Stimulated activated CD8-positive, alpha-beta memory T cell treated with anti-CD3 and anti-CD28 coated beads, Interleukin-2, amount 100 ng/mL, for 1 hour (primary cell): ENCODE results near the gene SLC25A14.

Experiments used
- DNase-seq, 2 donors: peaks; one replicate each; pipeline ENCODE4 v3.0.0-alpha.2; 2020; ENCODE audit warnings: low read depth in 2 of 2

Gene SLC25A14

GRCh38 chrX:130378024-130378669 is 38.4 kb downstream of the SLC25A14 start:
- DNase-seq = no peak

DNA sequence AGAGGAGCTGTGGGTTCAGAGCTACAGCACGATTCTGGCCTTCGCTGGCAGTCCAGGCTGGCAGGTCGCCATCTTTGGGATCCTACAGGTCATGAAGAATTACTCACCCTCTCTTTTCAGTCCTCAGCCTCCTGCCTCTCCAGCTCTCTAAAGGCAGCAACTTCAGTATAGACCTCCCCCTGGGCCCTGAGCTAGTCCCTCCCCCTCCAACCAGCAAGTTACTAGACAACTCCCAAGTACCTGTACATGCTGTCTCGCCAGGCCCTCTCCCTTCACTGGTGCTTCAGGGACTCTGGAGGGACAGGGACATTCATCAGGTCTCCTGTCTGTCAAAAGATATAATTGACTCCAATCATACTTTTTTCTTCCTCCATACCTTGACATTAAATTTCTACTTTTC is 45.8 kb downstream of the SLC25A14 start, which contains the start of gene GPR119:
Gene GPR119 (minus strand): TSS at position 155 of the 400 bp plus-strand sequence. CDS start 227 bp downstream, outside the sequence.
- no peak for DNase-seq

DNA sequence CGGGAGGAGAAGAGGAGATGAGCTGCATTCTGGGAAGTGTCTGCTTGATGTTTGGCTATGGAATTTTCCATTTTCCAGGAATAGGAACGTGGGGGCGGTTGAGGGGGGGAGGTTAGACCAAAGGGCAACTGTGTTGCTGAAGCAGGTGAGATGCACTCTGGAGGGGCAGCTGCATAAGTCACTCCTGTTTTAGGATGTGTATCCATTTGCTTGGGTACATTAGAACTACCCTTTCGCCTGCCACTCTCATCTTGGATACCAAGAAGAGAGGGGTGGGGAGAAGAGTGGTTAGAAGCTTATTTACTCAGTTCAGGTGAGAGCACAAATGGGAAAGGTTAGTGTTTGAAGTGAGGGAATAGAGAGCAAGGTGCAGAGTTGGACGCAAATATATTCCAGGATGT is 46.7 kb downstream of the SLC25A14 start:
- DNase-seq = no peak

DNA sequence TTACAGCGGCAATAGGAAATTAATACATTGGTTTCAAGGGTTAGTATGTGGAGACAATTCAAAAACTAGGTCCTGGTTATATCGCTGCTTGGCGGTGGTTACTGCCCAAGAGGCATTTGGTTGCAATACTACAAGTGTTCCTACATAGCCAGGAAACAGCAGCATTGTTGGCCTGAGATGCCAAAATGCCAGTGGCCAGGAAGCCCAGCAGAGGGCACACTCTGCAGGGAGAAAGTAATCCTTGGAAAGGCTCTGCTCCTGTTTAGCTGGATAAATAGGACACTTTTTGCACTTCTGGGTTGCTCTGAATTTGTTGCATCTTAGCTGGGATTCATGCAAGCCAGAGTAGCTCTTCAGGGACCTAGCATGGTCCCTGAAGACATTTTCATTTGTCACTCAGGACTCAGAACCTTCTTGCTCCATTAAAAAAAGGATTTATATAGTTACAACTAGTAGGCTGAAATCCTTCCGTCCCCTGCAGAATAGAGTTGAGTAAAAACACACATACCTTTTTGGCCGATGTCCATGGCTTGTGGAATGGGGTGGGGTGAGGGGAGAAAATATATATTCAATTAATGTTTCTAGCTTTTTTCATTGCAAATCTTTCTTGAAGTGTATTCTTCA is 53.8 kb downstream of the SLC25A14 start:
- no peak for DNase-seq

GRCh38 chrX:130395341-130395740 is 55.6 kb downstream of the SLC25A14 start:
- no peak for DNase-seq

DNA sequence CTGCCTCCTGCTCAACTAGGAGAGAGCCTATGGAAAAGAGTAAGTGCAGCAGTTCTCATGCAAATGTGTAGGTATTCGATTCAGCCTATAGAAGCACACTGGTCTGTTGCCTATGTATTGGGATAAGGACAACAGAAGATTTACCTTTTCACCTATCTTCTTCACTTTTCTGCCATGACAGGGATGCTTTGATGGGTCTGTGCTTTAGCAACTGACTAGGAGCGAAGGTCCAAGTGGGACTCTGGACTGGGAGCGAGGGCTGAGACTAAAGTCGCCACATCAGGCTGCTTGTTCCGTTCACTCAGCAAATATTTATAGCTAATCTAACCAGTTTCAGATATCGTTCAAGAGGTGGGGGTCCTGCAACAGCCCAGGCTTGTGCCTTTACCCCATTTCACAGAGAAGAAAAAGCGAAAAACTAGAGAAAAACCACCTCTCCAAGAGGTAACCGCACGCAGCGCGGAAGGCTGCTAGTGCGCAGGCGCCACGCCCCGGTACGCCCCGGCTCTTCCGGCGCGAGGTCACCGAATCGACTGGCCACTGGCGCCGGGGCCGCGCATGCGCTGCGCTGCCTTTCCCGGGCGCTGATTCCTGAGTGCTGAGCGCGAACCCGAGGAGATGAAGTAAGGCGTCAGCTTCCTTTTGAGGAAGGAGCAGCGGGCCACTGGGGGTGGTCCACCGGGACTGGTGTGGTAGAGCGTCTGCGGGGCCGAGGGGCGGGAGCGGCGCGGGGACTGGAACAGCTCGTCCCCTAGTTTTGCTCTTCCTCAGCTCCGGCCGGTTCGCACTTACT is 61.9 kb downstream of the SLC25A14 start, which contains the start of gene RBMX2:
Gene RBMX2 (plus strand): TSS at position 573 of the 793 bp plus-strand sequence. CDS start 46 bp downstream, at position 619.
- DNase-seq = peak; percentile 34 to 36

DNA sequence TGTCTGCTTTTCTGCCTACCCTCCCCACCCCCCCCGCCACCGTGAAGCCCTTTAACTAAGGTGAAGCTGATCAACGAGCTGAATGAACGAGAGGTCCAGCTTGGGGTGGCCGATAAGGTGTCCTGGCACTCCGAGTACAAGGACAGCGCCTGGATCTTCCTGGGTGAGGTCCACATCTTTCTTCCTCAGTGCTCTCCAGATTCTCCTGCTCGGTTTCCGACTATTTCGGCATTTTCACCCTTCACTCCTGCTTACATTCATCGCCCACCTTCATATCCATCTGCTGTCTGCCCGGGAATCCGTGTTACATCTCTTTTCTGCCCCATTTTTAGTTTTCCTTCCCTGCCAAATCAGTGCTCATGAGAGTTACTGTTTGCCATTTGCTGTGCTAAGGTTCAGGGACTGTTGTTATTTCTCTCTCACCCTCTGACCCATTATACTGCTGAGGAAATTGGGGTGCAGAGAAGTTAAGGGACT is 62.5 kb downstream of the SLC25A14 start:
- DNase-seq = no peak

GRCh38 chrX:130413415-130413814 is 73.7 kb downstream of the SLC25A14 start:
- DNase-seq = no peak

GRCh38 chrX:130414800-130415199 is 75.1 kb downstream of the SLC25A14 start:
- DNase-seq = no peak

DNA sequence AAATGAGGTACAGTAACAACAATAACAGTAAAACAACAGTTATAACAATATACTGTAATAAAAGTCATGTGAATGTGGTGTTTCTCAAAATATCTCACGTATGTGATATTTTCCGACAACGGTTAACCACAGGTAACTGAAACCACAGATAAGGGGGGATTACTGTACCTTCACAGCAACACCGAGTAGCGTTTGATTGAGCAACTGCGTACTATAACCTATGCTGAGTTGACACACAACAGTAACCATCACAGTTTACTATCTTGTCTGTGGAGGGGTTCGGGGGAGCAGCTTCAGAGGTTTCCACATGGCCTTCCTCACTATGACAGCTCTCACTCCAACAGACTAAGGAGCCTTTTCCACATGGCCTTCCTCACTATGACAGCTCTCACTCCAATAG is 75.5 kb downstream of the SLC25A14 start:
- no peak for DNase-seq

GRCh38 chrX:130416785-130417184 is 77.1 kb downstream of the SLC25A14 start:
- no peak for DNase-seq

DNA sequence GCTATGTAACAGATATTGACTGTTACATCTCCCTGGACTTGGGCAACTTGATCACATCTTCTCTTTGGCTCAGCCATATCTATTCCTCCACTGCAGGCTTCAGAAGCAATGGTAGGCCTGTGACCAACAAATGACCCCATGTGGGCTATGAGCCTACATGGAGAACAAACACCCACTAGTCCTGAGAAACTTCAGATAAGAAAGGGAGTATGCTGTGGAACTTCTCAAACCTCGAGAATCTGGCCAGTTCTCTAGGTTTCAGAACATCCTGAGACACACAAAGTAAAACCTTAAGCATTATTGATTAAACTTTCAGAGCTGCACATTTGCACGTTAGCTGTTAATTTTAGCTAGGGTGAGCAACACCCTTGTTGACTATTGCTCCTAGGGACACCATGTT is 78.3 kb downstream of the SLC25A14 start:
- DNase-seq = no peak

DNA sequence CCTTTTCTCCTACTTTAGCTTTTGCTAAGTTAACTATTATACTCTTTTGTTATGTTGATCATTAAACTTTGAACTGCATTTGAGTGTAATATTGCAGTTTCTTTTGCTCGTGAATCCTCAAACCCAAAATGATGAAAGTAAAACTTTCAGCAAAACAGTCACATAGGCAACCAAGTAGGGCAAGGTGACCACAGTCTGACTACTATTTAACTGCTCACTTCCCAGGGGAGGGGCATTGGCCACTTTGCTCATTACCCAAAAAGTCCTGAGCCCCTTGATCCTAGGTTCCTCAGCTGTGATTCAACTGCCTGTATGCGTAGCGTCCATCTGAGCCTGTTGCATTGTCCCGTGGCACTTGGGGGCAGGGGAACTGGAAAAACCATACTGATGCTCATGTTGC is 79.0 kb downstream of the SLC25A14 start:
- DNase-seq = no peak

GRCh38 chrX:130419263-130419662 is 79.5 kb downstream of the SLC25A14 start:
- DNase-seq = no peak
